Testis (tissue), 2 donors: ENCODE data around the gene SYK.
A peak's percentile ranks its signal among the peaks of the same experiment; 100 is the strongest.

ENCODE experiments used
- CTCF ChIP-seq, 3 experiments: fragments of 450-650 bp in 2 of 3; fragments of 200-600 bp in 1 of 3; sonication (generic) in 1 of 3; IDR thresholded peaks; one replicate each; pipeline ENCODE4 v1.5.1; 2016 to 2019; ENCODE audit warnings: antibody characterized with exemption in 3 of 3, mild to moderate bottlenecking in 2 of 3, moderate library complexity in 1 of 3
- POLR2A ChIP-seq: fragments of 450-650 bp; IDR thresholded peaks from one replicate; pipeline ENCODE4 v1.6.1; 2017; ENCODE audit warnings: antibody characterized with exemption, mild to moderate bottlenecking, moderate library complexity

- peak in 1 of 3 experiments; percentile 11 for TF ChIP-seq CTCF (IDR thresholded peaks at IDR 0.05)
- no peak for TF ChIP-seq POLR2A
Observed at GRCh38 chr9:90890146-90890810, 88.7 kb downstream of the SYK start.
